ENCODE measurements around the gene HSF5.

Gene HSF5

GRCh38 chr17:58382108-58382871 is 105.9 kb downstream of the HSF5 start:
- DNase-seq, result no peak

- no peak for DNase-seq
Observed at GRCh38 chr17:58381124-58382035, 106.8 kb downstream of the HSF5 start.

- no peak for DNase-seq
Observed at GRCh38 chr17:58380207-58381123, 107.7 kb downstream of the HSF5 start.

DNA sequence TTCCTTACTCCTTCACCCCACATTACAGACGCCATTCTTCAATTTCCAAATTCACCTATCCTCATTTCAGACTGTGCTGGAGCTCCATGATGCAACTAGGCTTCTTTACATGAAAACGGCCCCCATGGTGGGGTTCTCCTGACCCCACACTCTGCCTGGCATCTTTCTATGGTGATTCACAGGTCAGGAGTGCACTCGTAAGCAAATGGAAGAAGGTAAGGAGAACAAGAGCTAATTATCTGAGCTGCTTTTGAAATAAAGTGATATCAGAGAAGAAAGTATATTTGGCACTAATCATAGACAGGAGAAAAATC is 108.7 kb downstream of the HSF5 start:
- no peak for DNase-seq

DNA sequence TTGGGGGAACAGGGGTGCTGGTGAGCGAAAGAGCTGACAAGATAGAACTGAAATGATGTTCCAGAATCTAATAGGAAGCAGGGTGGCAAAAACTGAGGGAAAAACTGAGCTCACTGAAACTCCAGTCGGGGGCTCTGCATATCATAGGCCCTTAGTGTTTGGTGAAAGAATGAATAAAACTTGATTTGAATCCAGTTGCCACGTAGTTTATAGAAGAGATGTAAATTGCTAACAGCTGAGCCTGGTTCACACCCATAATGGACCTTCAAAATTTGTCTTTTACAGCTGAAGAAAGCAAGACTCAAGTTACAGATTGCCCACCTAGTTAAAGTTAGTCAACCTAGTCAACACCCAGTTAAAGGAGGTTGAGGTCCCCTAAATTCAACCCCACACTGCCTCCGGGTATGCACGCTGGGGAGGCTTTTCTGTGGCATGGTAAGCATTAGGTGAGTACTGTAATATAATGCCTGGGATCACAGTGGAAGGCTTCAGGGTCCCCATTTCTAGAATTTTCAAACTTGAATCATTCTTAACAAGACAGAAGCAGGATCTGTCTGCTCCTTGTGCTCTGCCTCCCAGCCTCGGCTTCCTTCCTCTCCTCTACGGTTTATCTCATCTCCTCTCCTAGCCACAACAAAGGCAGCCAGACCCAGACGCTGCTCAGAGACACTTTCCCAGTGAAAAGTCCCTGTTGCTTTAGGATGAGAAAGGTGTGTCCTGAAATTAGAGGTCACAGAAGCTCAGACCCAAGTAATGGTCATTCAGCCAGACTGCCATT is 109.3 kb downstream of the HSF5 start:
- no peak for DNase-seq

DNA sequence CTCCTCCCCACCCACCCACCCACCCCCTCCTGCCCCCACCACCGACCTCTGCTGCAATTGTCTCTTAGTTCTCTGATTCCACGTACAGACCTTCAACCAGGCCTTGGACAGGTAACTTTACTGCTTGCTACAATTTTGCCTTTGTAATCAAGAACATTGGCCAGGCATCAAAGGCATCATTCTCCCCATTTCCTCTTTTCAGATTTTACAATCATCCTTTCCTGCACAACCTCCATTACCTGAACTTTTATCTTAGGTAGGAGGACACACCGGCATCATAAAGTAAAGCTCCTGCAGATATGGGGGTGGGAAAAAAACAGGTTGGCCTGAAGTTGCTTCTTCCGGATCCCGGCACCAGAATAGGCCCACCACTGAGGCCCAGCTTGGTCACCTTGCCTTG is 110.5 kb downstream of the HSF5 start:
- no peak for DNase-seq

GRCh38 chr17:58377093-58377601 is 111.1 kb downstream of the HSF5 start:
- no peak for DNase-seq

DNA sequence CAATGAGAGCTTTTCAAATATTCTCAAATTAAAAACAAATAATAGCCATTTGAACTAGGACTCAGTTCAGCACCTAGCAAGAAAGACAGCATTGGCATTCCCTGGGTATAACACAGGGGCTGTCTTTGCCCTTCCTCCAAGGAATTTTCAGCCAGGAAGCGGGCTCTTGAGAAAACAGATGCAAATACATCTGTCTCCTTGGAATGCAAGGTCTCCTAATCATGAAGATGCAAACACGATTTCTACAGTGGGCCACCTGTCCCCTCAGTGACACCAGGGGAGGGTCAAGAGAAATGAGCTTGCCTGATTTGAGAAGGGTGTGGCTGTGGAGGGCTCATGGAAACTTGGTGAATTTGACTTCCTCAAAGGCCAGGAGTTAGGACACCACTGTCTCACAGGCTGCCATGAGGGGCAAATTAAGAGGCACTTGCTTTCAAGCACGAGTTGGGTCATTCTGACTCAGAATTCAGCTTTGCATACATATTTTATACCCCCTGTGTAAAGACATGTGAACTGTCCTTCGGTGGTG is 111.7 kb downstream of the HSF5 start:
- no peak for DNase-seq

GRCh38 chr17:58375811-58376210 is 112.4 kb downstream of the HSF5 start:
- DNase-seq, result no peak

DNA sequence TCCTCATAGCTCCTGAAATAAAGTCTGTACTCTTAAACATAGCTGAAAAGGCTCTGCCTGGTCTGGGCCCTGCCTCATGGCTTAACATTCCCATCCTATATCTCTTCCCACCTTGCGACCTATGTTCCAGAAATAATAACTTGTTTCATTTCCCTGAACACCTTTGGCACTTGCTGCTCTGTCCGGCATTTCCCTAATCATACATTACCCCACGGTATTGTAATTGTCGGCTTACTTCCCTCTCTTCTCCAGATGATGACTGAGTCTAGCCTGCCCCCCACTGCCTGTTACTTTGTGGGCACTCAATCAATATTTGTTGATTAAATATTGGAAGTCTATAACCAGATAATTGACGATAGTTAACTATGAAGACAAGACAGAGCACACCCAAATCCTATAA is 113.0 kb downstream of the HSF5 start:
- no peak for DNase-seq

DNA sequence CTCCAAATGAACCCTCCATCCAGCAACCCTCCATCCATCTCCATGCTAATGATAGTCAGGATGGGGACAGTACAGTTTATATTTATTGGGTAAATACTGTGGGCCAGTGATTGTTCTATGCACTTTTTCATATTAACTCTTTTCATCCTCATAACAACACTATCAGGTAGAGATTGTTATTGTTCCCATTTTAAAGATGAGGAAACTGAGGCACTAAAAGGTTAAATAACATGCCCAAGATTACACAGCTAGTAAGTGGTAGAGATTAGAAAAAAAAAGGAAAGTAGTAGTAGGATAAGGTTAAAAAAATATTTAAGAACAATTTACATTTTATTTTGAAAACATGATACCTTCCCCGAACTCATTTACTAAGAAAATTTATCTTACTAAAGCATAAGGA is 114.3 kb downstream of the HSF5 start:
- DNase-seq, result no peak

DNA sequence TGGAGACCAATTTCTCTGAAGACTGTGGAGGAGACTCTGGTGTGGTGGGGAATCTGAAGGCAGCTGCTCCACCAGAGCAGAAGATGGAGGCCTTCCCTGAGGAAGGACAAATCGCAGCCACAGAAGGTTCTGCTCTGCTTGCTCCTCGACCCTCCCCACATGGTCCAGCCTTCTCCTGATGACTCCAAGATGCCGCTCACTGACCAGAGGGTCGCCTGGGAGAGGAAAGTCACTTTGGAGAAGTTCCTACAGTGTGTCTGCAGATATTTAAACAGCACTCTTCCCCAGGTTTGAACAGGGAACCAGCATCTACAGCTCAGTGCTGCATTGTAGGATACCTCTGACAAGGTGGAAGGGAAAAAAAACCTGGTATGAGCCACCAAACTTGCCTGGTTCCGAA is 115.2 kb downstream of the HSF5 start:
- DNase-seq, result no peak

DNA sequence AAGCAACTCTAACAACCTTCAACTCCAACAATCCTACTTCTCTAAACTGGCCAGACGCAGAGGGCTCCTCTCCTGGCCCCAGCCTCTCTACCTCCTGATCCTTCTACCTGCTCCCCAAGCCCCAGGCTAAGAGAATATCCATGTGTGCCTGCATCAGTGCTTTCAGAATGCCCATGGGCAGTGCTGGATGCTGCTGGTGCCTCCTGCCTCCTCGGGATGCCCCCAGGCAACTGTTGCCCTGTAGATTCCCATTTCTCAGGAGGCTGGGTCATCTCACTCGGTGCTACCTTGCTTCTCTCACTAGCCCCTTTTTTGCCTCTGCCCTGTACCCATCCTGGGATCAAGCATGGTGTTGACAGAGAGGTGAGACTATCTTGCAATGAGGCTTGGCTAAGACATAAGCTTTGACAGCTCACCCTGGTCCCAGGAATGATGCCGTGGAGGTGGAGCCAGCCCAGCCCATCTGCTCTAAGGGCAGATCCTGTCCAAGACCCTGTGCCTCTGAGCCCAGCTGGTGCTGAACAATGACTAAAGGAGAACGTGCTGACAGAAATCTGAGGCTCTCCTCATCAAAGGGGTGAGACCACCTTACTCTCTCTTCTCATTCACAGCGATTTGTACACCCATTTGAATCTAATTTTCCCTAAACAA is 116.8 kb downstream of the HSF5 start:
- no peak for DNase-seq

GRCh38 chr17:58370716-58371115 is 117.5 kb downstream of the HSF5 start:
- DNase-seq, result no peak

DNA sequence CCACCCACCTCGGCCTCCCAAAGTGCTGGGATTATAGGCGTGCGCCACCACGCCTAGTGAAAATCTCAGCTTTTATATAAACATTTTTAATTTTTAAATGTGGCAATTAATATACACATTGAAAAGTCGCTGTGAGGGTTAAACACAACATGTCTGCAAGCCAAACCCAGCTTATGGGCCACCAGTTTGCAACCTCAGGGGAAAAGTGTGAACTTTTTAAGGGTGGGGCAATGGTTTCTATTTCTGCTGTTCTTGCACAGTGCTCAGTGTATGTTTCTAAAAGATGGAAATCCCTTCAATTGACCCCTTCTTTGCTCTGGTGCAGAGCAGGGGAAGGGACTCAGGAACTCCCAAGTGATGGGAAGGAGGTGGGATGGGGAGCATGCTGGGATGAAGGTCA is 117.9 kb downstream of the HSF5 start:
- DNase-seq, result no peak
